Measurements from ENCODE around the gene XAGE3. TPM values are rescaled to one million over a fixed set of nuclear protein-coding genes. Genes with fewer than 3 reads are reported as not detected.
"Not testable (repeated sequence)": the region's sequence is repeated elsewhere in the genome, so short reads cannot be mapped to it uniquely, and the experiment has no call there.

XAGE3 gene
- total RNA-seq, 6 experiments from 2014 or later: not detected

GRCh38 chrX:52865343-52865998, 2.4 kb downstream of the XAGE3 start:
- intact Hi-C loops (cut with DNase I): no loop called here
- no peak overlapping the region for H3K4me3 ChIP-seq

DNA sequence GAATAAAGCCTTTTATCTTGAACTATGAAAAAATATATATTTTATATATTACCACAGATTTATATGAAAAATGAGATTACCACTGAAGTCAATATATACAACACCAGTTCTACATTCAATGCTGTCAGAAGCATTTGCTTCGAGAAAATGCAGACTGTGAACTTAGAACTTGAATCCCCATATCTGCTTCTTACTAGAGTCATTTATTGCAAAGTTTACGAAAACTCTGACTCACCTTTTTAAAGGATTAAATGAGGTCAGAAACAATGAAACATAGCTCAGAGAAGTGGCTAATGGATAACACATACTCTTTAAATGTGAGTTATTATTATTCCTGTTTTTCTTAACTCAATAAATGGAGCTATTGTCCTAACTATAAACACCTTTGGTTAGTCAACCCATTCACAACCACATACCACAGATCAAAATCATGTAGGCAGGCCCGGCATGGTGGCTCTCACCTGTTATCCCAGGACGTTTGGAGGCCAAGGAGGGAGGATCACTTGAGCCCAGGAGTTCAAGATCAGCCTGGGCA, 10.8 kb downstream of the XAGE3 start:
- H3K27me3 ChIP-seq; H3K4me3 ChIP-seq; H3K9me3 ChIP-seq; H3K4me1 ChIP-seq; ATAC-seq; H3K36me3 ChIP-seq; DNase-seq; intact Hi-C loops (cut with DNase I); H3K27ac ChIP-seq: not testable (repeated sequence)
- 40% methylated on average over 4 of the region's 4 CpGs for WGBS (ENCODE audit: insufficient coverage, low coverage, low lambda C conversion rate, missing lambda C conversion rate)

More at GRCh38 chrX:52865343-52865998, 2.4 kb downstream of the XAGE3 start:
- ATAC-seq: peak; percentile 60 to 75 (median 68)
- Histone ChIP-seq H3K36me3 (no peaks in the 10 kb centered on the region), H3K27ac (peak overlapping the region; percentile 35 to 53 (median 51)), H3K4me1 (peaks cover 0 to 5% (median 0%) of the 10 kb centered on the region in 4 donors), H3K9me3 (no peaks in the 10 kb centered on the region), H3K27me3 (peaks cover 0 to 2% of the 10 kb centered on the region in 2 donors)
- DNase-seq: no peak
- no peak for TF ChIP-seq CTCF (IDR thresholded peaks at IDR 0.05)
- TF ChIP-seq POLR2A (IDR thresholded peaks at IDR 0.05): no peak
- WGBS (ENCODE audit: insufficient coverage, low coverage, low lambda C conversion rate, missing lambda C conversion rate): 16% methylated on average over 6 of the region's 6 CpGs

- Histone ChIP-seq H3K27ac (no peak overlapping the region), H3K9me3 (no peaks in the 10 kb centered on the region), H3K4me3 (no peak overlapping the region), H3K27me3 (no peaks in the 10 kb centered on the region), H3K4me1 (no peaks in the 10 kb centered on the region), H3K36me3 (no peaks in the 10 kb centered on the region)
- no peak for TF ChIP-seq POLR2A (IDR thresholded peaks at IDR 0.05)
- TF ChIP-seq CTCF (IDR thresholded peaks at IDR 0.05): no peak
- DNase-seq (no peak), ATAC-seq (no peak)
- intact Hi-C loops (cut with DNase I): no loop called here
- 69% methylated on average over 7 of the region's 9 CpGs for WGBS (ENCODE audit: insufficient coverage, low coverage, low lambda C conversion rate, missing lambda C conversion rate)
Measured at GRCh38 chrX:52852110-52852860, 15.6 kb downstream of the XAGE3 start.

- H3K27me3 ChIP-seq; intact Hi-C loops (cut with DNase I); H3K4me3 ChIP-seq; H3K27ac ChIP-seq; H3K36me3 ChIP-seq; ATAC-seq; DNase-seq; H3K4me1 ChIP-seq; H3K9me3 ChIP-seq: not testable (repeated sequence)
- WGBS (ENCODE audit: insufficient coverage, low coverage, low lambda C conversion rate, missing lambda C conversion rate): 62% methylated on average over 3 of the region's 3 CpGs
Measured at GRCh38 chrX:52843619-52844018, 24.3 kb downstream of the XAGE3 start.

DNA sequence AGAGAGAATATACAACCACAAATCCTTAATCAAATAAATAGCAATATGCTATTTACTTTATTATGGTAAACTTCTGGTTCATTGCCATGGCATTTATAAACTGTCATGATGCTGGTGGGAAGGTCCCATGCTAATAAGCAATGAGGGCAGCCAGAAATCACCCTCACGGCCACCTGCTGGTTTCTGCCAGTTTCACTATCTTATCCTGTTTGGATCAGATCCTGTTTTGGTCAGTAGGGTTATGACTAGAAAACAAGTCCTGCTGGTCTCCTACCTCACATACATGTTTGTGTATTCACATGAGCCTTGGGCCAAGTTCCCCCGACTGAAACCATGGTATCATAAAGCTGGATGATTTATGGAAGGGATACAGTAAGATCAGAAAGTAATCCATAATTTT, 28.7 kb downstream of the XAGE3 start:
- Histone ChIP-seq H3K36me3 (no peaks in the 10 kb centered on the region), H3K27ac (no peak overlapping the region), H3K27me3 (no peaks in the 10 kb centered on the region), H3K4me3 (no peak overlapping the region), H3K9me3 (no peaks in the 10 kb centered on the region), H3K4me1 (no peaks in the 10 kb centered on the region)
- WGBS (ENCODE audit: insufficient coverage, low coverage, low lambda C conversion rate, missing lambda C conversion rate): 43% methylated on average over 2 of the region's 2 CpGs
- TF ChIP-seq CTCF (IDR thresholded peaks at IDR 0.05) (no peak), POLR2A (IDR thresholded peaks at IDR 0.05) (no peak)
- ATAC-seq (no peak), DNase-seq (no peak)
- intact Hi-C loops (cut with DNase I): no loop called here

All from right lobe of liver (tissue), 6 donors.